Heart left ventricle (tissue), 16 donors: ENCODE results near the gene SLC15A4. TPM values are rescaled to one million over a fixed set of nuclear protein-coding genes. Genes with fewer than 3 reads are reported as not detected.

Source experiments
- ATAC-seq, 4 donors: fragments of 200-7000 bp; cut with Tn5 transposase; one replicate each; pipeline ENCODE4 v1.9.1; 2020 to 2022; ENCODE audit warnings: moderate library complexity in 4 of 4, mild to moderate bottlenecking in 3 of 4, moderate number of reproducible peaks in 1 of 4
- DNase-seq, 5 donors: peaks; one replicate each; pipeline ENCODE4 v3.0.0-alpha.2; 2020
- H3K27ac ChIP-seq, 12 donors: fragments of 200-600 bp; sonication (generic) in 4 of 12; one replicate each; pipeline versions ENCODE4 v1.5.0 to v1.8.0; 2016 to 2022; ENCODE audit warnings: mild to moderate bottlenecking in 2 of 12
- H3K27me3 ChIP-seq, 9 donors: fragments of 200-600 bp; sonication (generic) in 2 of 9; one replicate each; pipeline versions ENCODE4 v1.5.1 to v1.8.0; 2016 to 2022; ENCODE audit warnings: mild to moderate bottlenecking in 3 of 9
- H3K36me3 ChIP-seq, 9 donors: fragments of 200-600 bp; sonication (generic) in 2 of 9; one replicate each; pipeline versions ENCODE4 v1.5.0 to v1.8.0; 2018 to 2022; ENCODE audit warnings: mild to moderate bottlenecking in 2 of 9
- H3K4me1 ChIP-seq, 12 donors: fragments of 200-600 bp; sonication (generic) in 4 of 12; one replicate each; pipeline versions ENCODE4 v1.5.0 to v1.8.0; 2016 to 2022; ENCODE audit warnings: mild to moderate bottlenecking in 3 of 12
- H3K4me3 ChIP-seq, 12 donors: fragments of 200-600 bp; sonication (generic) in 4 of 12; one replicate each; pipeline versions ENCODE4 v1.5.0 to v1.8.0; 2017 to 2022; ENCODE audit warnings: mild to moderate bottlenecking in 9 of 12, moderate library complexity in 4 of 12
- H3K9me3 ChIP-seq, 12 donors: fragments of 200-600 bp; sonication (generic) in 4 of 12; one replicate each; pipeline versions ENCODE4 v1.5.0 to v1.8.0; 2016 to 2022; ENCODE audit warnings: mild to moderate bottlenecking in 1 of 12
- POLR2A ChIP-seq, 2 donors: fragments of 450-650 bp; IDR thresholded peaks; one replicate each; pipeline ENCODE4 v1.6.1; 2017; ENCODE audit warnings: antibody characterized with exemption in 2 of 2, mild to moderate bottlenecking in 2 of 2, moderate library complexity in 2 of 2
- WGBS, 4 donors: extraction: QIAGEN DNeasy Blood & Tissue Kit in 2 of 4; methylation state at CpG; one replicate each; pipeline versions ENCODE4 v1.1.5 to v1.1.7; 2013 to 2018; 5-methylcytosine and 5-hydroxymethylcytosine counted together
- intact Hi-C, 10 donors: fragments of 100-400 bp; cut with DNase I; formaldehyde crosslinking; loops; one replicate each; pipeline versions ENCODE4 v1.11.1 to v1.14.2; 2022
- polyA plus RNA-seq, 2 donors: library from polyadenylated mRNA; stranded (reverse); fragments of 200-250 nt; gene quantifications; one replicate each; pipeline ENCODE4 v1.2.3, GENCODE V29; 2013
- total RNA-seq, 9 donors: library from RNA; depleted of rRNA in 2 of 9; stranded (reverse); fragments of >200 nt in 2 of 9; fragmentation: NEBNext Ultra II Directional in 3 of 9; extraction: Animal tissue kit (Norgen Biotek cat#: 25700) in 3 of 9; gene quantifications; one replicate each; pipeline versions ENCODE4 v1.1.0 to v1.2.4, GENCODE V29; 2016 to 2023
- TF ChIP-seq, protein P1 (sequence below), 12 donors: fragments of 200-600 bp; sonication (generic) in 4 of 12; IDR thresholded peaks; one replicate each; pipeline versions ENCODE4 v1.5.0 to v1.8.0; 2018 to 2022; ENCODE audit warnings: antibody characterized with exemption in 12 of 12, mild to moderate bottlenecking in 5 of 12
- donor health status: ischemic (EF 13 %, LVEDD 7.1; RV severe dilation, severe dysfunction).
- donor health status: healthy with polysubstance abuse.
- donor health status: DM: no; HTN: yes; CAD: no.
- donor health status: DM: no; HTN: no; CAD: no.
- donor health status: ischemic (EF 25% LVEDD 6.9; RV normal size, moderate dysfunction).
- donor health status: ischemic (EF 25% LVEDD 5.7; RV mildly dilated, moderate dysfunction).
- donor health status: healthy.
- donor health status: DM: yes; HTN: yes; CAD: no.
- donor health status: ischemic (EF 35%, LVEDD 5.7; RV mildly dilated, moderate dysfunction).
- donor health status: nonischemic (EF 11% LVEDD 7.7; RV severe dilation, severe dysfunction).
- donor health status: DM: yes; HTN: yes; CAD: no.
- donor health status: PGD.
- donor health status: ischemic (EF 29% LVEDD 5.4; RV normal size, mild dysfunction).
- donor health status: nonischemic (EF 23%, LVEDD 6.1; RV moderate dilation, normal function).

The SLC15A4 gene
- total and polyA plus RNA-seq, 11 donors = 10.5 to 31.5 (median 18.1) TPM

DNA sequence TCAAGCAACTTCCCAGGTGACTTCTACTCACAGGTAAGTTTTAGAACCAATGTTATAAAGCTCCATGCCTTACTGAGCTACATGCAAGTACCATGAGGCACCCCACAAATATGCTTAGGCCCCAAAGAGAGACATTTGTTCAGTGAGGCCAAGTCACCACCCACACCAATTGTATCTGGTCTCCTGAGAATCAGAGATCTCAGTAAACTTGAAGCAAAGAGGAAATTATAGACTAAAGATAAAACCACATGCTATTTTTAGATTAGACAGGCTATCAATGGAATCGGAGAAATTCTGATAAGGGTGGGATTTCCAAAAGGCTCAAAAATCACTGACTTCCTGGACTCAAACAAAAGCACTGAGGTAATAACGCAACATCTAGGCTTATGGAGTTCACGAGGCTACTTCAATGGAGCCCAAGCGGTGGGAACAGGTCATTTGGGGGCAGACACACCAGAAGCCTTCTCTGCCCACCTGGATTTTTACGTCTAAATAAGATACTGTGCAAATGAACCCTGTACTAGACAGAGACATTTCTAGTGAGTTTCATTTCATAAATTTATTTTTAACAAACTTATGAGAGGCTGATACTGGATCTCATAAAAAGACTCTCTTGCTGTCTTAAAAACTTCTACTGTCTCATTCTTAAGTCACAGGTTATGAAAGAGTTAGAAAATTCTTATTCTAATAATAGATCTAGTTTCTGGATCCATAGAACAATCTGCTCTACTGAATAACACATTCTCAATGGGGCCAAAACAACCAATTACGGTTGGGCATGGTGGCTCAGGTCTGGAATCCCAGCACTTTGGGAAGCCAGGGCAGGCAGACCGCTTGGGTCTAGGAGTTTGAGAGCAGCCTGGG lies 7.7 kb downstream of the SLC15A4 start:
- Histone ChIP-seq H3K4me3 (no peak overlapping the region), H3K27ac (peak overlapping the region; percentile 24 to 95 (median 82)), H3K36me3 (peaks cover 0 to 28% (median 14%) of the 10 kb centered on the region in 9 donors), H3K9me3 (no peaks in the 10 kb centered on the region), H3K27me3 (no peaks in the 10 kb centered on the region), H3K4me1 (peaks cover 0 to 89% (median 61%) of the 10 kb centered on the region in 12 donors)
- ATAC-seq = no peak
- WGBS, 4 donors = 57 to 68% (median 66%) methylated on average over 7 of the region's 7 CpGs
- intact Hi-C loops = no loop called here
- no peak for TF ChIP-seq POLR2A (IDR thresholded peaks at IDR 0.05)
- TF ChIP-seq, protein P1, sequence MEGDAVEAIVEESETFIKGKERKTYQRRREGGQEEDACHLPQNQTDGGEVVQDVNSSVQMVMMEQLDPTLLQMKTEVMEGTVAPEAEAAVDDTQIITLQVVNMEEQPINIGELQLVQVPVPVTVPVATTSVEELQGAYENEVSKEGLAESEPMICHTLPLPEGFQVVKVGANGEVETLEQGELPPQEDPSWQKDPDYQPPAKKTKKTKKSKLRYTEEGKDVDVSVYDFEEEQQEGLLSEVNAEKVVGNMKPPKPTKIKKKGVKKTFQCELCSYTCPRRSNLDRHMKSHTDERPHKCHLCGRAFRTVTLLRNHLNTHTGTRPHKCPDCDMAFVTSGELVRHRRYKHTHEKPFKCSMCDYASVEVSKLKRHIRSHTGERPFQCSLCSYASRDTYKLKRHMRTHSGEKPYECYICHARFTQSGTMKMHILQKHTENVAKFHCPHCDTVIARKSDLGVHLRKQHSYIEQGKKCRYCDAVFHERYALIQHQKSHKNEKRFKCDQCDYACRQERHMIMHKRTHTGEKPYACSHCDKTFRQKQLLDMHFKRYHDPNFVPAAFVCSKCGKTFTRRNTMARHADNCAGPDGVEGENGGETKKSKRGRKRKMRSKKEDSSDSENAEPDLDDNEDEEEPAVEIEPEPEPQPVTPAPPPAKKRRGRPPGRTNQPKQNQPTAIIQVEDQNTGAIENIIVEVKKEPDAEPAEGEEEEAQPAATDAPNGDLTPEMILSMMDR (IDR thresholded peaks at IDR 0.05) = no peak
- no peak for DNase-seq

DNA sequence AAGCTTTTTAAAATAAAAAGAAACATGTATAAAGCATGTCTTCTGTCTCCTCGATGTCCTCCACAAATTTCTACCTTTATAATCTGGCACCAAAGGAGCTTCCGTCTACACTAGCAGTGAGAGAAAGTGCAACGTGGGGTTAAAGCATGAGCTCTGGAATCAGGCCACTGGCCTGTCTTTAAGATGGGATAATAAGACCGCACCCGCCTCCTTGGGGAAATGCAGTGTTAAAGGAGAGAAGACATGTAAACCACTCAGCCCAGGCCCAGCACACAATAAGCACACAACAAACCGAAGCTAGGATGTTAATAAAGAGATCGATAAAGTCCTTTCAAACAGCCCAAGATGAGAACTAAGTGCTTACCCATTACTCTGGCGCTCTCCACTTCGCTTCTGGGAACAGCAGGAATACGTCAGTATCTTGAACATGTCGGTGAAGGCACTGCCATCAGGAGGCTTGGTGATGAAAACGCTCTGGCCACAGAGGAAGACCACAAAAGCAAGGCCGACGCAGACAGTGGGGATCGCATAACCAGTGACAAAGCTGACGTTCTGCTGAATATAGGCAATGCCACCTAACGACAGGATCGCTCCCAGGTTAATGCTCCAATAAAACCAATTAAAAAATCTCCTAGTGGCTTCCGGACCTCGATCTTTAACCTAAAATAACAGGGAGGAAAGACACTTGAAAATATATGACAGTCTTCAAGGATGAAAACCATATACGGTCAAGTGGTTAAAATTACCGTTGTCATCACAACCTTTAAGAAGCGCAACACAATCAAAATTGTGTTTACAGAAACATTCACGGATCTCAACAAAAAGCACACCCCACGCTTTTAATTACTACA lies 9.1 kb downstream of the SLC15A4 start:
- H3K9me3 ChIP-seq = no peaks in the 10 kb centered on the region
- no peak overlapping the region for H3K4me3 ChIP-seq
- WGBS, 4 donors = 86 to 93% (median 91%) methylated on average over 25 of the region's 25 CpGs
- intact Hi-C loops = no loop called here
- H3K4me1 ChIP-seq = peaks cover 0 to 92% (median 63%) of the 10 kb centered on the region in 12 donors
- peaks cover 0 to 27% (median 14%) of the 10 kb centered on the region in 9 donors for H3K36me3 ChIP-seq
- DNase-seq (no peak), ATAC-seq (no peak)
- no peaks in the 10 kb centered on the region for H3K27me3 ChIP-seq
- H3K27ac ChIP-seq = peak overlapping the region in 4 of 12 donors; percentile 7 to 36 (median 12)
- no peak for TF ChIP-seq POLR2A (IDR thresholded peaks at IDR 0.05)
- TF ChIP-seq, protein P1 (IDR thresholded peaks at IDR 0.05) = no peak

DNA sequence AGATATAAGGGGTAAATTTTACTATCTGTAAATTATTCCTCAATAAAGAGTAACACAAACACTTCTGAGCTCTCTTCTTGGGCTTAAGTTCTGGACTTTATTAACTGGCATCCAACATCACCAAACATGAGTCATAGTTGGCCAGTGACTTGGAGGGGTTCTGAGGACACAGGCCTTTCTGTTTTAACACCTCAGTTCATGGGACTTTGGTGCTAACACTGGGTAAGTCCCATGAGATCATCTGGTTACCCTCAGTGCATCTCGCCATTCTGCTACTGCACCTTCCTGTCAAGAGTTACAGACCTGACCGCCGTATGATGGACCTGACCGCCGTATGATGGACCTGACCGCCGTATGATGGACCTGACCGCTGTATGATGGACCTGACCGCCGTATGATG lies 9.9 kb downstream of the SLC15A4 start:
- intact Hi-C loops = no loop called here
- no peak for ATAC-seq
- TF ChIP-seq, protein P1 (IDR thresholded peaks at IDR 0.05) = no peak
- no peak for TF ChIP-seq POLR2A (IDR thresholded peaks at IDR 0.05)
- Histone ChIP-seq H3K4me3 (no peak overlapping the region), H3K27ac (peak overlapping the region in 4 of 12 donors; percentile 9 to 65 (median 26)), H3K4me1 (peaks cover 0 to 88% (median 60%) of the 10 kb centered on the region in 12 donors), H3K9me3 (no peaks in the 10 kb centered on the region), H3K36me3 (peaks cover 0 to 33% (median 18%) of the 10 kb centered on the region in 9 donors), H3K27me3 (no peaks in the 10 kb centered on the region)
- 78 to 80% (median 79%) methylated on average over 9 to 10 of the region's 10 CpGs for WGBS, 4 donors
- DNase-seq = no peak

DNA sequence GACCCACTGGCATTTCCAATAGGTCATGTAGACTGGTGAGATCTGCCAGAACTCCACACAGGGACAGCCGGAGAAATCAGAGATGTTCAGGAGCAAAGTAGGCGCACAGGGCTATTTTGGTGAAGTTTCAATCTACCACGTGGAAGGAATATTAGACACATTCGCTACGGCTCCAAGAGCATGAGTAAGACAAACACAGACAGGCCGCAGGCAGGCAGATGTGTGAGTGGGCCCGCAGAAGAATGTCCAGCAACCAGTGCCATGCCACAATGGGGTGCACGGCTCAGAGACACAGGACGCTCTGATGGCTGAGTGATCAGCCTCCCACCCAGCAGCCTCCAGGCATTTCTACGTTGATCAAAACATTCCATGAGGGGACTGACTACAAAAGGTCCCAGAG lies 10.4 kb downstream of the SLC15A4 start:
- intact Hi-C loops = no loop called here
- peaks cover 0 to 84% (median 55%) of the 10 kb centered on the region in 12 donors for H3K4me1 ChIP-seq
- H3K27ac ChIP-seq = peak overlapping the region in 4 of 12 donors; percentile 9 to 65 (median 14)
- peaks cover 0 to 38% (median 23%) of the 10 kb centered on the region in 9 donors for H3K36me3 ChIP-seq
- ATAC-seq = no peak
- no peaks in the 10 kb centered on the region for H3K9me3 ChIP-seq
- TF ChIP-seq, protein P1 (IDR thresholded peaks at IDR 0.05) = no peak
- TF ChIP-seq POLR2A (IDR thresholded peaks at IDR 0.05) = no peak
- WGBS, 4 donors = 80 to 97% (median 94%) methylated on average over 10 of the region's 10 CpGs
- no peak for DNase-seq
- H3K27me3 ChIP-seq = no peaks in the 10 kb centered on the region
- no peak overlapping the region for H3K4me3 ChIP-seq
